Neutrophil (primary cell): ENCODE data around the gene PLLP.

Experiments used
- H3K27ac ChIP-seq: fragments of 200-600 bp; sonication (generic); 2 replicates; pipeline ENCODE4 v1.5.1; 2016; ENCODE audit warnings: mild to moderate bottlenecking, moderate library complexity
- H3K27me3 ChIP-seq: fragments of 200-600 bp; sonication (generic); 2 replicates; pipeline ENCODE4 v1.6.0; 2016; ENCODE audit warnings: mild to moderate bottlenecking
- H3K36me3 ChIP-seq: fragments of 200-600 bp; sonication (generic); 2 replicates; pipeline ENCODE4 v1.5.1; 2017
- H3K4me1 ChIP-seq, 2 experiments: fragments of 200-600 bp in 1 of 2; sonication (generic) in 1 of 2; 1 replicate in 1 of 2; 2 replicates in 1 of 2; pipeline versions ENCODE4 v1.5.1 to v1.6.1; 2013 to 2016; ENCODE audit warnings: low read depth in 1 of 2, low read length in 1 of 2, mild to moderate bottlenecking in 1 of 2, moderate library complexity in 1 of 2; ENCODE audit not compliant: control insufficient read depth in 1 of 2, insufficient read depth in 1 of 2
- H3K4me3 ChIP-seq, 2 experiments: fragments of 200-600 bp in 1 of 2; sonication (generic) in 1 of 2; 1 replicate in 1 of 2; 2 replicates in 1 of 2; pipeline ENCODE4 v1.5.1; 2013 to 2016; ENCODE audit warnings: low read depth in 1 of 2, low read length in 1 of 2, mild to moderate bottlenecking in 1 of 2, moderate library complexity in 1 of 2
- H3K9me3 ChIP-seq: fragments of 200-600 bp; sonication (generic); 2 replicates; pipeline ENCODE4 v1.5.1; 2016
- TF ChIP-seq, protein P1 (sequence below): fragments of 200-600 bp; sonication (generic); IDR thresholded peaks from 2 replicates; pipeline ENCODE4 v1.5.1; 2016; ENCODE audit warnings: antibody characterized with exemption

The PLLP gene

DNA sequence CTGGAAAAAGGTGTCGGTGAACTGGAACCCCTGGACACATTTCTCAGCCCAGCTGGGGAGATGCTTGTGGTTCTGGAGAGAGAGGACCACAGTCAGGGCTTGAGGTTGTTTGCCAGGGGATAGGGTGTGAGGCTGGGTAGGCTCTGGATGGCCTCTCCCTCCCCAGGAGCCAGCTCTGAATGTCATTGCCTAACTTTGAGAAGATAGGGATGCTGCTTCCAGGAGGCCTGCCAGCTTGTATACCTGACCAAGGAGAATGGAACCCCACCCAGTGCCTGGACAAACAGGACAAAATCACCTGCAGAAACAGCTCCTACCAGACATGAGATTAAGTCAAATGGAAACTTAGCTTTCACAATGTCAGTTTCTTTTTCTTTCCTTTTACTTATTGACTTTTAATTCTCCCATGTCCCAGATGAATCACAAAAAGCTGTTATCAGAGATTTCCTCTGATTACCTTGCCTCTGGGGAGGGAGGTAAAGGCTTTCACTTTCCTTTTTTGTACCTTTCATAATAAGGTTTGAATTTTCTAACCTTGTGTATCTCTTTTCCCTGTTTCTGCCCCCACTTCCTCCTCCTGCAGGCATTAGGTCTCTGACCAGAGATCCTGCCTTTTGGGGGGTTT, 29.8 kb upstream of the PLLP start:
- peaks cover 16% of the 10 kb centered on the region for H3K27me3 ChIP-seq
- no peak overlapping the region for H3K4me3 ChIP-seq
- TF ChIP-seq, protein P1, sequence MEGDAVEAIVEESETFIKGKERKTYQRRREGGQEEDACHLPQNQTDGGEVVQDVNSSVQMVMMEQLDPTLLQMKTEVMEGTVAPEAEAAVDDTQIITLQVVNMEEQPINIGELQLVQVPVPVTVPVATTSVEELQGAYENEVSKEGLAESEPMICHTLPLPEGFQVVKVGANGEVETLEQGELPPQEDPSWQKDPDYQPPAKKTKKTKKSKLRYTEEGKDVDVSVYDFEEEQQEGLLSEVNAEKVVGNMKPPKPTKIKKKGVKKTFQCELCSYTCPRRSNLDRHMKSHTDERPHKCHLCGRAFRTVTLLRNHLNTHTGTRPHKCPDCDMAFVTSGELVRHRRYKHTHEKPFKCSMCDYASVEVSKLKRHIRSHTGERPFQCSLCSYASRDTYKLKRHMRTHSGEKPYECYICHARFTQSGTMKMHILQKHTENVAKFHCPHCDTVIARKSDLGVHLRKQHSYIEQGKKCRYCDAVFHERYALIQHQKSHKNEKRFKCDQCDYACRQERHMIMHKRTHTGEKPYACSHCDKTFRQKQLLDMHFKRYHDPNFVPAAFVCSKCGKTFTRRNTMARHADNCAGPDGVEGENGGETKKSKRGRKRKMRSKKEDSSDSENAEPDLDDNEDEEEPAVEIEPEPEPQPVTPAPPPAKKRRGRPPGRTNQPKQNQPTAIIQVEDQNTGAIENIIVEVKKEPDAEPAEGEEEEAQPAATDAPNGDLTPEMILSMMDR, result no peak
- no peaks in the 10 kb centered on the region for H3K4me1 ChIP-seq
- no peak overlapping the region for H3K27ac ChIP-seq
- no peaks in the 10 kb centered on the region for H3K9me3 ChIP-seq
- no peaks in the 10 kb centered on the region for H3K36me3 ChIP-seq

DNA sequence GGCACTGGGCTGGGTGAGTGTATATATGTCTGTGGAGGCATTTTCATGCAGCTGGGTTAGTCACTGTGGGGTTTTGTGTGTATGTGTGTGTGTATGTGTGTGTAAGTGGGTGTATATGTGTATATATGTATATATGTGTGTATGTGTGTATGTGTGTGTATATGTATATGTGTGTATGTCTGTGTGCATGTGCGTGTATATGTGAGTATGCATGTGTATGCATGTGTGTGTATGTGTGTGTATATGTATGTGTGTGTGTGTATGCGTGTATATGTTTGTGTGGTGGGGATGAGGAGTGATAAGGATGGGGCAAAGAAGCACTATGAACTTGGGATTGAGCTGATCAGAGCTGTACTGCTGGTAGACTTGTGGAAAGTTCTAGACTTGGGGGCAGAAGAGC, 29.0 kb upstream of the PLLP start:
- no peaks in the 10 kb centered on the region for H3K9me3 ChIP-seq
- H3K36me3 ChIP-seq, result no peaks in the 10 kb centered on the region
- no peak overlapping the region for H3K4me3 ChIP-seq
- peaks cover 16% of the 10 kb centered on the region for H3K27me3 ChIP-seq
- H3K4me1 ChIP-seq, result no peaks in the 10 kb centered on the region
- H3K27ac ChIP-seq, result no peak overlapping the region
- TF ChIP-seq, protein P1, result no peak

DNA sequence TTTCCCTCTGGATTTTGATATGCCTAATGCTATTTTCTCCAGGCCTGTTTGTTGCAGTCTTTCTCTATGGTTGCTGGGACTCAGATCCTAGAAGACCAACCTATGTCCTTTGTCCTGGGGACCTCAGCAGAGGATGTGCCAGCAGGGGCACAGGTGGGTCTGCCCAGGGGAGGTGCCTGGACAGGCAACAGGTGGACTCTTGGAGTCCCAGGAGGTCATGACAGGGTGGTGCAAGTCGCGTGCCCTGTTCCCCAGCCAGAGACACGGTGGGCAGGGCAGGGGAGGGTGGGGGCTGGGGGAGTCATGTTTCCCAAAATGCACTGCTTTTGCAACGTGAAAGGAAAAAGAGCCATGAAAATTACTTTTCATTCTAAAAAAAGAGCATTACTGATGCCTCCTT, 26.3 kb upstream of the PLLP start:
- Histone ChIP-seq H3K4me1 (no peaks in the 10 kb centered on the region), H3K4me3 (no peak overlapping the region), H3K9me3 (no peaks in the 10 kb centered on the region), H3K36me3 (no peaks in the 10 kb centered on the region), H3K27ac (no peak overlapping the region), H3K27me3 (peaks cover 22% of the 10 kb centered on the region)
- TF ChIP-seq, protein P1, result no peak

DNA sequence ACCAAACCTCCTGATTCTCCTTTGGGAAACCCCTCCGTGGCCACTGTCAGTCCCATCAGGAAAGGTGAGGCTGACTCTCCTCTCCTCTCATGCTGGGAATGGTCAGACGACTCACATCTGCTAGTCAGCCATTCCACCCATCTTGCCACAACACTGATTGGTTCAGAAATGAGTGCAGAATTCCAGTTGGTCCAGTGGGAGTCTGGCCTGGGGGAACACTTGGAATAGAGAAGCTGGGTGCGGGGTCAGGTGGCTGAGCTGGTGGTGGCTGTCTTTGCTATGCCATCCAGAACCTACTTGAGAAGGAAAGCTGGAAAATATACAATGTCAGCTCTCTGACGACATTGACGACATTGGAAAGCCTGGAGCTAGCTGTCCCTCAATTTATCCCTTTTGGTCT, 23.6 kb upstream of the PLLP start:
- no peaks in the 10 kb centered on the region for H3K36me3 ChIP-seq
- peaks cover 32% of the 10 kb centered on the region for H3K27me3 ChIP-seq
- TF ChIP-seq, protein P1, result no peak
- H3K4me1 ChIP-seq, result no peaks in the 10 kb centered on the region
- no peak overlapping the region for H3K4me3 ChIP-seq
- no peak overlapping the region for H3K27ac ChIP-seq
- no peaks in the 10 kb centered on the region for H3K9me3 ChIP-seq

DNA sequence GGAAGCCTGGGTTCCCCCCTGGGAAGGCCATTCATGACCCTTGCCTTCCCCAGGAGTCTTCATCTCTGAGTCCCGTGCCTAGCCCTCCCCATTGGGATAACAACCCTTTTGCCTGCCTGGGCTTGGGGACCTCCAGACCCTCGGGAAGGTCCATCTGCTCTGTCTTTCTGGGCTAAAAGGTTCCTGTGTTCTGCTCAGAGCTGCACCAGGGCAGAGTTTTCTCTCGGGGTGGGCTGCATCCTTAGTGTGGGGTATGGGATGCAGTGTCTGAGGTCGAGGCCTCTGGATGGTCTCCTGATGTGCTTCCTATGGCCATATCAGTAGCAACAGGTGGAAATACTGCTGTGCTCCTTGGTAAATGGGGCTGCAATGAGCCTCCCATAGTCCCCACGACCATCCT, 22.9 kb upstream of the PLLP start:
- no peaks in the 10 kb centered on the region for H3K9me3 ChIP-seq
- H3K27me3 ChIP-seq, result peaks cover 38% of the 10 kb centered on the region
- no peak overlapping the region for H3K4me3 ChIP-seq
- no peaks in the 10 kb centered on the region for H3K36me3 ChIP-seq
- H3K4me1 ChIP-seq, result no peaks in the 10 kb centered on the region
- no peak overlapping the region for H3K27ac ChIP-seq
- TF ChIP-seq, protein P1, result no peak
